ENCODE data around the gene ATP1A2. TPM values are rescaled to one million over a fixed set of nuclear protein-coding genes. Genes with fewer than 3 reads are reported as not detected.

The ATP1A2 gene
- total RNA-seq, 1 donor from 2014 or later, result not detected

- DNase-seq, result no peak
These were observed 35.7 kb downstream of the ATP1A2 start, which contains the start of gene ATP1A4 for GRCh38 chr1:160151303-160151702. Gene ATP1A4 (plus strand): TSS chr1:160151603. CDS start chr1:160152041, 438 bp downstream.

- no peak for DNase-seq
These were observed 39.2 kb downstream of the ATP1A2 start for GRCh38 chr1:160154790-160155189.

GRCh38 chr1:160156361-160156760, 40.8 kb downstream of the ATP1A2 start:
- DNase-seq, result no peak

- no peak for DNase-seq
These were observed 41.6 kb downstream of the ATP1A2 start for GRCh38 chr1:160157174-160157573.

DNA sequence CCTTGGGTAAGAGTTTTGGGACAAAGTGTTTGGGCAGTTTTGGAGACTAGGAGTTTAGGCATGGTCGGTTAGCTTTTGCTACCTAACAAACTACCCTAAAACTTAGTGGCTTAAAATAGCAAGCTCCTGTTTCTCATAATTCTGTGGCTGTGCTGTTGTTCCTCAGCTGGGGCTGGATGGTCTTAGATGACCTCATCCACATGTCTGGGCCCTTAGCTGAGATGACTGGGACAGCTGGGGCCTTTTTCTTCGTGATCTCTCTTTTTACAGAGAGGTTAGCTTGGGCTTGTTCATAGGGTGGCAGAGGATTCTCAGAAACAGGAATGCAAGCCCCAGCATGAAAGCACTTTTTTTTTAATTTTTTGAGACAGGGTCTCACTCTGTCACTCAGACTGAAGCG, 42.5 kb downstream of the ATP1A2 start:
- no peak for DNase-seq

GRCh38 chr1:160158534-160158933, 43.0 kb downstream of the ATP1A2 start:
- no peak for DNase-seq

- DNase-seq, result no peak
These were observed 44.3 kb downstream of the ATP1A2 start for GRCh38 chr1:160159846-160160245.

GRCh38 chr1:160161965-160162705, 46.6 kb downstream of the ATP1A2 start:
- peak; percentile 60 for DNase-seq

DNA sequence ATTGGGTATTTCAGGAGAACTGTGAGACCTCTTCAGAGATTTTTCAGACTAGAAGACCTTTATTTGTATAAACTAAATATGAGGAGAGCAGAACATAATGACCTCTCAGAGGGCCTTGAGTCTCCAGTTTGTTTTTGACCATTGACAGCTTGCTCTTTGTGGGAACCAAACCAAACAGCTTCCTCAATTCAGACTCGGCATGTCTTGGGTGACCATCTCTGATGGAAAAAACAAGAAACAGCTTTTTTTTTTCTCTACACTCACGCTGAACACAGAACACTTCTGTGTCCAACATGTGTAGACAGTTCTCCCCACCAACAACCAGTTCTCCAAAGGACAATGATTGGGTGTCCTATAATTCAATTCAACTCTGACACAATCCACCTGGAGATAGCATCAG, 47.4 kb downstream of the ATP1A2 start:
- no peak for DNase-seq

- no peak for DNase-seq
These were observed 48.1 kb downstream of the ATP1A2 start for GRCh38 chr1:160163615-160164014.

- DNase-seq, result no peak
These were observed 48.6 kb downstream of the ATP1A2 start for GRCh38 chr1:160164121-160164520.

DNA sequence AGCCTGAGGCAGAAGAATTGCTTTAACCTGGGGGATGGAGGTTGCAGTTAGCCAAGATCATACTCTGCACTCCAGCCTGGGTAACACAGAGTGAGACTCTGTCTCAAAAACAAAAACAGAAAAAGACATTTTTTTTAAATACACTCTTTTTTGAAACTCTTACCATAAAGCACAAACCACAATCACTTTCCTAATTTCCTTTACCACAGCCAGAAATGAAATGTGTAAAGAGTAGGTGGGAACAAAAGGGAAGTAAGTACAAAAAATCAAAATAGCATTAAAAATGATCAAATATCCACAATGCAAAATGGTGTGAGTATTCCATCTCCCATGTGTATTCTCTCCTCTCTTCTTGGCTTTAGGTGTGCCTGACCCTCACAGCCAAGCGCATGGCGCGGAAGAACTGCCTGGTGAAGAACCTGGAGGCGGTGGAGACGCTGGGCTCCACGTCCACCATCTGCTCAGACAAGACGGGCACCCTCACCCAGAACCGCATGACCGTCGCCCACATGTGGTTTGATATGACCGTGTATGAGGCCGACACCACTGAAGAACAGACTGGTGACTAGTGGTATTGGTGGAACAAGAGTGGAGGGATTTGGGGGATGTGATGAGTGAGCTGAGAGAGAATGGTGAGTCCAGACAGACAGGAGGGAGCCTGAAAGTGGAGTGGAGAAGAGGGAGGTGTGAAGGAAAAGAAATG, 50.8 kb downstream of the ATP1A2 start:
- DNase-seq, result no peak

DNA sequence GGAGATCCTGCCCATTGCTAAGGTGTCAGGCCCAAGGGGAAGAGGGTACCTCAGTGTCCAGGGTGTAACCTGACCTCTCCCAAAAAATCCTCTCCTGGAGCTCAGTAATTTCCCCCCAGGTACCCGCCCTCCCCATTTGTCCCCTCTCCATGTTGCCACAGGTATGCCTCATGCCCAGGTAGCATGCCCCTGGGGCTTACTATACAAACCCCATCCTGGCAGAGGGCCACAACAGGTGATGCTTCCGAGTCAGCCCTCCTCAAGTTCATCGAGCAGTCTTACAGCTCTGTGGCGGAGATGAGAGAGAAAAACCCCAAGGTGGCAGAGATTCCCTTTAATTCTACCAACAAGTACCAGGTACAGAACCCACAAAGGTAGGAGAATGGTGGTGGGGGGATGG, 51.5 kb downstream of the ATP1A2 start:
- DNase-seq, result no peak

GRCh38 chr1:160167580-160167979, 52.0 kb downstream of the ATP1A2 start:
- DNase-seq, result no peak

- no peak for DNase-seq
These were observed 52.5 kb downstream of the ATP1A2 start for GRCh38 chr1:160168016-160168415.

- DNase-seq, result no peak
These were observed 53.2 kb downstream of the ATP1A2 start for GRCh38 chr1:160168609-160169369.

- no peak for DNase-seq
These were observed 54.2 kb downstream of the ATP1A2 start for GRCh38 chr1:160169553-160170399.

DNA sequence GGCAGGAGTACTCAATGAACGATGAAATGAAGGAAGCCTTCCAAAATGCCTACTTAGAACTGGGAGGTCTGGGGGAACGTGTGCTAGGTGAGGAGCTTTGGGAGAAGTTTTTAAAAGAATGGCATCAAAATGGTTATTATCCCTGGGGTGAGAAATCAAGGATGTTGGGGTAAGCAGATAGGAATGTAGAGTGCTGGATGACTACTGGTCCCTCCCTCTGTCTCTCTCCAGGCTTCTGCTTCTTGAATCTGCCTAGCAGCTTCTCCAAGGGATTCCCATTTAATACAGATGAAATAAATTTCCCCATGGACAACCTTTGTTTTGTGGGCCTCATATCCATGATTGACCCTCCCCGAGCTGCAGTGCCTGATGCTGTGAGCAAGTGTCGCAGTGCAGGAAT, 55.8 kb downstream of the ATP1A2 start:
- DNase-seq, result no peak

GRCh38 chr1:160171980-160172379, 56.4 kb downstream of the ATP1A2 start:
- no peak for DNase-seq

DNA sequence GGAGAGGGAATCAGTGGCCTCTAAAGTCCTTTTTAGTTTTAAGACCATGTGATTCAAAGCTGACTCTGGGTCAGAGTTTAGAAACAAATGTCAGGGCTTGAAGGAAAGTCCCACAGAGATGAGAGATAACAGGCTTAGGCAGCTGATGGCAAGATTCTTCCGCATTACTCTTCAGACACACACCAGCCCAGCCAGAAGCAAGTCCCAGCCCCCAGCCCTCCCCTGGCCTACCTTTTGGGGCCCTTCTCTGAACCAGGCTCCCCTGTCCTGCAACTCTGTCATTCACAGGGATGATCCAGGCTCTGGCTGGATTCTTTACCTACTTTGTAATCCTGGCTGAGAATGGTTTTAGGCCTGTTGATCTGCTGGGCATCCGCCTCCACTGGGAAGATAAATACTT, 61.7 kb downstream of the ATP1A2 start:
- DNase-seq, result no peak

- no peak for DNase-seq
These were observed 62.1 kb downstream of the ATP1A2 start for GRCh38 chr1:160177667-160178066.

GRCh38 chr1:160178731-160179130, 63.2 kb downstream of the ATP1A2 start:
- no peak for DNase-seq

- DNase-seq, result no peak
These were observed 63.8 kb downstream of the ATP1A2 start for GRCh38 chr1:160179336-160179735.
